Fibroblast of lung (primary cell): ENCODE data around the gene TSPAN5.

ENCODE experiments used
- CTCF ChIP-seq, 2 donors: IDR thresholded peaks in 1 of 2; conservative IDR thresholded peaks in 1 of 2; 1 replicate in 1 of 2; 2 replicates in 1 of 2; pipeline ENCODE4 v1.5.1; 2011 to 2012; ENCODE audit warnings: low read length in 2 of 2, control low read depth in 1 of 2, inconsistent platforms in 1 of 2, low read depth in 1 of 2, mild to moderate bottlenecking in 1 of 2
- EZH2 ChIP-seq: IDR thresholded peaks from 2 replicates; pipeline ENCODE4 v1.5.1; 2012; ENCODE audit warnings: low read length, control low read depth, mild to moderate bottlenecking; ENCODE audit errors: missing control alignments

DNA sequence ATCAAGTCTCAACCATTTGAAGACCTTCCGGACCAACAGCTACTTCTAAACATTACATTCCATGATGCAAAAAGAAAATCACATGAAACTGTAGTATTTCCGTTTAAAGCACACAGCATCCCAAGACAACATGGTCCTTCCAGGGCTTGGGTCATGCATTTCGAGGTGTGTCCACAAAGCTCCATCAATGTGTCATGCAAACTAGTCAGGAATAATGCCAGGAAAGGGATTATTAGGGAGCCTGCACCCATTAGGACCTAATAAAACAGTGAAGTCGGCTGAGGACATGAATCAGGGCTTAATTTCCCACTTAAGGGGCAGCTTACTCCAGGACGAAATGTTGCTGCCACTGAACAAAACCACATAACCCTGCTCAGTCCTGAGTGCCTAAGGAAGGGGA is 177.9 kb downstream of the TSPAN5 start:
- TF ChIP-seq CTCF (conservative IDR thresholded peaks at IDR 0.05 in 1 of 2, IDR thresholded peaks at IDR 0.05 in 1 of 2; ENCODE audit: low read depth in 1 of 2, low read length in 2 of 2) (no peak), EZH2 (no peak)
